T-helper 1 cell treated with Interleukin-12 subunit alpha and Interleukin-12 subunit beta and Interleukin-4 antibody, amounts not matched to agents 30 μg/mL and 1 μg/mL, for 36 hours (primary cell): ENCODE data around the gene FLT1.

Experiments used
- H3K27ac Mint-ChIP-seq: one replicate; pipeline ENCODE4 v1.8.0; 2021; ENCODE audit warnings: mild to moderate bottlenecking, mixed read lengths
- H3K27me3 Mint-ChIP-seq: one replicate; pipeline ENCODE4 v1.8.0; 2021; ENCODE audit warnings: low read depth, mixed read lengths
- H3K36me3 Mint-ChIP-seq: one replicate; pipeline ENCODE4 v1.8.0; 2021; ENCODE audit warnings: low read depth, mixed read lengths
- H3K4me1 Mint-ChIP-seq: one replicate; pipeline ENCODE4 v1.8.0; 2021; ENCODE audit warnings: low read depth, mixed read lengths
- H3K4me3 Mint-ChIP-seq: one replicate; pipeline ENCODE4 v1.8.0; 2021; ENCODE audit warnings: mild to moderate bottlenecking, moderate library complexity, mixed read lengths
- H3K9me3 Mint-ChIP-seq: one replicate; pipeline ENCODE4 v1.8.0; 2021; ENCODE audit warnings: mixed read lengths

Gene FLT1

GRCh38 chr13:28503182-28503967 lies 8.4 kb upstream of the FLT1 start:
- no peaks in the 10 kb centered on the region for H3K36me3 Mint-ChIP-seq
- peaks cover 9% of the 10 kb centered on the region for H3K27me3 Mint-ChIP-seq
- H3K27ac Mint-ChIP-seq: no peak overlapping the region
- peaks cover 5% of the 10 kb centered on the region for H3K4me1 Mint-ChIP-seq
- no peak overlapping the region for H3K4me3 Mint-ChIP-seq
- H3K9me3 Mint-ChIP-seq: no peaks in the 10 kb centered on the region

DNA sequence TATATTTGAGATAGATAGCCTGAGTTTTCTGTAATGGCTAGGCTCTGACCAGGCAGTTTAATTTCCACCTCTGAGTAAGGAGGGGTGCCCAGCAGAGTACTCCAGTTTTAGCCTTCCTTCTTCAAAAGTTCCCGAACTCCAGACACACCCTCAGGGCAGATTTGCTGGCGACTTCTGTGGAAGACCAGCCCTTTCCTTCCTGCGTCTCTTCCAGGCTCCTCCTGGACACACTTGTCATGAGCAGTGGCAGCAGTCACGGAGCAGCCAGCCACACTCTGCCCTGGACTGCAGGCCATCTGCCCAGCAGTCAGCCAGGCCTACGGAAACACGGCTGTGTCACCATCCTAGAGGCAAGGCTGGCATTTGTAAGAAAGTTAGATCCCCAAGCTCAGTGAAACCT lies 6.6 kb upstream of the FLT1 start:
- Mint-ChIP-seq H3K27ac (no peak overlapping the region), H3K36me3 (no peaks in the 10 kb centered on the region), H3K4me1 (peaks cover 5% of the 10 kb centered on the region), H3K27me3 (peaks cover 27% of the 10 kb centered on the region), H3K4me3 (no peak overlapping the region), H3K9me3 (no peaks in the 10 kb centered on the region)

DNA sequence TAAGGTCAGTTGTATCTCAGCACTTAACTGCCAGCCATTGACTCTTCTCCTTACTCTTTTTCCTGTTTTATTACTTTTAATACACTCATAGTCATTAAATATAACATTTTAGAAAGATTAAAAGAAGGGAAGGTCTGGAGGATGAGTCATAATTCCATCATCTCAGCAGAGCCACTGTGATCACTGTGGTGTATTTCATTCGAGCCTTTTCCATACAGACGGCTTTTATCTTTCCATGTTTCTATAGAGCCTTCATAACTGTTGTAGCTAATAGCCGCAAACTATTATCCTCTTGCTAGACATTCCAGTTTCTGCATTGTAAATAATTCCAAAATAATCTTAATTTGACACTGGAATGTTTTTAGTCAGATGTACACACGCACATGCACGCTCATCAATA lies 4.7 kb upstream of the FLT1 start:
- H3K36me3 Mint-ChIP-seq: no peaks in the 10 kb centered on the region
- H3K4me3 Mint-ChIP-seq: no peak overlapping the region
- H3K9me3 Mint-ChIP-seq: no peaks in the 10 kb centered on the region
- H3K27me3 Mint-ChIP-seq: peaks cover 40% of the 10 kb centered on the region
- no peak overlapping the region for H3K27ac Mint-ChIP-seq
- peaks cover 4% of the 10 kb centered on the region for H3K4me1 Mint-ChIP-seq

GRCh38 chr13:28498481-28499115 lies 3.7 kb upstream of the FLT1 start:
- peaks cover 37% of the 10 kb centered on the region for H3K27me3 Mint-ChIP-seq

GRCh38 chr13:28497143-28497876 lies 2.4 kb upstream of the FLT1 start:
- no peaks in the 10 kb centered on the region for H3K36me3 Mint-ChIP-seq
- H3K4me3 Mint-ChIP-seq: no peak overlapping the region
- peaks cover 11% of the 10 kb centered on the region for H3K4me1 Mint-ChIP-seq
- H3K27ac Mint-ChIP-seq: no peak overlapping the region
- H3K9me3 Mint-ChIP-seq: no peaks in the 10 kb centered on the region
- H3K27me3 Mint-ChIP-seq: peaks cover 48% of the 10 kb centered on the region

More at GRCh38 chr13:28498481-28499115, 3.7 kb upstream of the FLT1 start:
- Mint-ChIP-seq H3K4me3 (no peak overlapping the region), H3K9me3 (no peaks in the 10 kb centered on the region), H3K4me1 (peaks cover 4% of the 10 kb centered on the region), H3K27ac (no peak overlapping the region), H3K36me3 (no peaks in the 10 kb centered on the region)

DNA sequence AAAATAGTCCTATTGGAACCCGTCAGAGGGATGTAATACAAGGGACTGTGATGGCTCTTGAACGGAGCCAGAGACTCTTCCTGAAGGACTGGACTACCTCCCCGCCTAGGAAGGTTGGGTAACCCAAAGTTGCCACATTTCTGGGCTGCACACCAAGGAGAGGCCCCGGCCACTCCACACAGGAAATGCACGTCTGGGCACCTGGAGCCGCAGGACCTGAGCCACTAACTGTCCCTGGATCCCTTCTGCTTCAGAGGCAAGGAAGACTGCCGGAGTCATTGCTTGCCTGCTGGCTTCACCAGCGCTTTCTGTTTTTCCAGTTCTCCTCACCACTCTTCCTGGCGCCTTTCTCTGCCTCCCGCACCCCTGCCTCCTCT lies 1.2 kb upstream of the FLT1 start:
- no peak overlapping the region for H3K27ac Mint-ChIP-seq
- peaks cover 48% of the 10 kb centered on the region for H3K27me3 Mint-ChIP-seq
- peak overlapping the region; percentile 56 for H3K4me3 Mint-ChIP-seq
- H3K36me3 Mint-ChIP-seq: no peaks in the 10 kb centered on the region
- peaks cover 13% of the 10 kb centered on the region for H3K4me1 Mint-ChIP-seq
- H3K9me3 Mint-ChIP-seq: no peaks in the 10 kb centered on the region

- Mint-ChIP-seq H3K4me1 (peaks cover 15% of the 10 kb centered on the region), H3K36me3 (peaks cover 2% of the 10 kb centered on the region), H3K9me3 (no peaks in the 10 kb centered on the region), H3K27ac (no peak overlapping the region), H3K27me3 (peaks cover 52% of the 10 kb centered on the region), H3K4me3 (peak overlapping the region; percentile 61)
These were observed 735 bp upstream of the FLT1 start for GRCh38 chr13:28495538-28496187.

DNA sequence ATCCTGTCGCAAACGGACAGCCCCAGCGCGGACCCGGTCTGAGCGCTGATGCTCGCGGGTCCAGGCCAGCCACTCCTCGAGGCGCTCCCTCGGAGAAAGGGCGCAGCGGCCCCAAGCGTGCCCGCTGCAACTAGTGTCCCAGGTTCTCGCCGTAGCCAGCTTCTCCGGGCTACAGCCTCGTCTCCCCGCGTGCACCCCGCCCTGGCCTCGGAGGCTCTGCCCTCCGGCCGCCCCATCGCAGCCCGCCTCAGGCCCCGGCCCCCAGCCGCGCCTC lies 487 bp downstream of the FLT1 start:
- no peak overlapping the region for H3K27ac Mint-ChIP-seq
- peaks cover 55% of the 10 kb centered on the region for H3K27me3 Mint-ChIP-seq
- H3K36me3 Mint-ChIP-seq: peaks cover 3% of the 10 kb centered on the region
- H3K9me3 Mint-ChIP-seq: no peaks in the 10 kb centered on the region
- H3K4me1 Mint-ChIP-seq: peaks cover 23% of the 10 kb centered on the region
- peak overlapping the region; percentile 72 for H3K4me3 Mint-ChIP-seq

DNA sequence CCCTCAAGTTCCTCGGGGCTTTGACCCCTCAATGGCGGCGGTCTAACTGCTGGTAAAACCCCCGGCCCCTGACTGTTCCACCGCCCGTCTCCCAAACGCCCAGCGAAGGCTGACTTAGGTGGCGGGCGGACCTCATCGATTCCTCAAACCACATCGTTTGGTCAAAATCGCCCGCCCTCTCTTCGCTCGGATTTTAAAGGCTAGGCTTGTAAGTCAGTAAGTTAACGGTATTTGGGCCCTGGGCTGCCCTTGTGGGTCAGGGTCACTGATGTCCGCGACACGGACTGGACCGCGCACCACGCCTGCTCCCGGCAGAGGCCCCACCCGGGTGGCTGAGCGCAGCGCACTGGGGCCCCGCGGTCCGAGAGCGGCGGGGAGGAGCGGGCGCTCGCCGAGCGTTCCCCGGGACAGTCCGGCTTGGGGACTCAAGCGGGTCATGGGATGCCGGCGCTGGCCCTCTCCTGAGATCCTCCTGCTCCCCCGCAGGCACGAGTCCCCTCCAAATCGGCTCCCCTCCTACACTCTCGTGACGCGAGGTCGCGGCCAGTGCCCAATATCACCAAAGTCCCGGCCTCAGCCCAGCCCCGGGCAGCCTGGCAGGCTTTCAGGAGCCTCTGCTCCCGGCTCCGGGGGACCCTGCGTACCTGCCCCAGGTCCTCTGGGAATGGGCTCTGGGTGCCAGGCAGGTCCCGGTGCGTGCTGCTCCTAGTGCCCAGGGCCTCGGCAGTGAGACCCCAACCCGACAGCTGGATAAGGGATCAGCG lies 1.0 kb downstream of the FLT1 start:
- Mint-ChIP-seq H3K27ac (no peak overlapping the region), H3K27me3 (peaks cover 51% of the 10 kb centered on the region)

DNA sequence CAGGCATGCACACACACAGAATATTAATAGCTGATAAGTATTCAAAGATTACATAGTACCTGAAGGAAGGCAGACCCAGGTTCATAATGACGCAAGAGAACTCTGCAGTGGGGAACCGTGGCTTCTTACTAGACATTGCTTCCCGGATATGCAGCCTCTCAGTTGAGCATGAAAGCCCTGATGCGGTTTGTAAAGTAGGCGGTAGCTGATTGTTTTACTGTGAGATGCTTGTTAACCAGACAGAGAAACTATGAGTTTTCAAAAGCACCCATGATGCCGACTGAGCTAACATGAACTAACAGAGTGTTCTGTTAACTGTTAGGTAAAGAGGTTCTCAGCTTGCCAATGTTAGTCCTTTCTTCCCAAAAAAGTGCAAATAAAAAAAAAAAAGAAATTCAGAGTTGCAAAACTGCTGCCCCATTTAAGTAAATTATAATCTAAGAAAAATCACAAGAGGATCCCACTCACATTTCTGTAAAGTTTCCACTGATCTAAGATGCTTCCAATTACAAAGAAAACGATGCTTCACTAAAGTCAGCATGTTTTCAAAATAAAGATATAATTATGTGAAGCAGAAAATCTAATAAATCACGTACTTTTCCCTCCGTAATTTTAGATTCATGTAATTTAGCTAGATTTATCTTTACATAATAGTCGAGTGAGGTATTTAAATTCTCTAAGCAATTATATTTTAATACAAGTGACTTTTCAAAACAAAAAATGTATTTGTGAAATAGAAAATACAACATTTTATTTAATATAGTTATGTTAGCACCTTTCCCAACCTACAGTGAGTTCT lies 2.2 kb downstream of the FLT1 start:
- H3K4me3 Mint-ChIP-seq: peak overlapping the region; percentile 72
- H3K4me1 Mint-ChIP-seq: peaks cover 26% of the 10 kb centered on the region
- peaks cover 3% of the 10 kb centered on the region for H3K36me3 Mint-ChIP-seq
- no peaks in the 10 kb centered on the region for H3K9me3 Mint-ChIP-seq
- peaks cover 45% of the 10 kb centered on the region for H3K27me3 Mint-ChIP-seq
- H3K27ac Mint-ChIP-seq: peak overlapping the region; percentile 57

More for the DNA sequence above, 1.0 kb downstream of the FLT1 start:
- H3K9me3 Mint-ChIP-seq: no peaks in the 10 kb centered on the region
- peaks cover 3% of the 10 kb centered on the region for H3K36me3 Mint-ChIP-seq
- peaks cover 26% of the 10 kb centered on the region for H3K4me1 Mint-ChIP-seq
- H3K4me3 Mint-ChIP-seq: peak overlapping the region; percentile 72

DNA sequence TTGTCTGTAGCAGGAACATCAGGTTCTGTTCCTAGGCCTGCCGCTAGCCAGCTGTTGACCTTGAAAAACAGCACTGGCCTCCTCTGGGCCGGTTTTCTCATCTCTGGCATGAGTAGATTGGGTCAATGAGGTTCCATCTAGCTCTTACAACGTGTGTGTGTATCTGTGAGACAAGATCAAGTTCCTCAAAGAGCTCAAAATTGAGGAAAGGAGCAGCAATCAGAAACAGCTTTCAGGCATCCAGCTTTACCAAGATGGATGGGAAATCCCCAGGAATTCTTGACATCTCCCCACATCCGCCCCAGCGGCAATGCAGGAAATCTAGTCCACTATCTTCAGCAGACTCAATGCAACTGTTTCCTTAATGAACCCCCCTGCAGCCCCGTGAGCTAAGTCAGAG lies 4.9 kb downstream of the FLT1 start:
- Mint-ChIP-seq H3K27me3 (peaks cover 20% of the 10 kb centered on the region), H3K27ac (no peak overlapping the region), H3K4me3 (no peak overlapping the region), H3K9me3 (no peaks in the 10 kb centered on the region), H3K4me1 (peaks cover 21% of the 10 kb centered on the region), H3K36me3 (peaks cover 3% of the 10 kb centered on the region)

- Mint-ChIP-seq H3K27ac (no peak overlapping the region), H3K4me3 (no peak overlapping the region), H3K27me3 (peaks cover 20% of the 10 kb centered on the region), H3K4me1 (peaks cover 21% of the 10 kb centered on the region), H3K36me3 (peaks cover 3% of the 10 kb centered on the region), H3K9me3 (no peaks in the 10 kb centered on the region)
These were observed 5.4 kb downstream of the FLT1 start for GRCh38 chr13:28489524-28489931.

DNA sequence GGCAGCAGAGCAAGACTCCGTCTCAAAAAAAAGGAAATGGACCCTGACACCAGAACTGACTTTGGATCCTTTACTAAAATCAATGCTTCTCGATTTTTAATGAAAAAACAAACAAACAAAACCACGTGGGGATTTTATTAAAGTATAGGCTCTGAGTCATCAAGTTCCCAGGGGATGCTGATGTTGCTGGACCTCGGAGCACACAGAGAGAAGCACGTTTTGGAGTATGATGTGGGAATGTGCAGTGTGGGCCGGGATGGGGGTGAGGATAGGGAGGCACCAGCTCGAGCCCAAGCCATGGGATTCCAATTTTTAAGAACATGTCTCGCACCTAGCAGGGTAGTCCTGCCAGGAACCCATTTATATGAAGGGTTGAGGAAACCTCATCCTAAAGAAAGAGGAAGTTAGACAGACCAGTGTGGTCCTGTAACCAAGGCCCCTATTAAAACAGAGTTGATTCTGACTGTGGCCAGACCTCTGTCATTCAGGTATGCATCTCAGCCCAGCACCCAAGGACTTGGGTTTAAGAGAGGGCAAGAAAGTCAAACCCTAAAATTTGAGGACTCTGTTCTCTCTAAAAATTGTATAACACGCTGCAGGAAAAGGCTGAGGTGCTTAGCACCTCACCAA lies 6.4 kb downstream of the FLT1 start:
- no peaks in the 10 kb centered on the region for H3K9me3 Mint-ChIP-seq
- H3K27ac Mint-ChIP-seq: no peak overlapping the region
- H3K4me1 Mint-ChIP-seq: peaks cover 21% of the 10 kb centered on the region
- H3K27me3 Mint-ChIP-seq: peaks cover 17% of the 10 kb centered on the region
- H3K4me3 Mint-ChIP-seq: no peak overlapping the region
- H3K36me3 Mint-ChIP-seq: peaks cover 3% of the 10 kb centered on the region
